Vagina (tissue), 2 donors: Measurements from ENCODE around the gene VTI1A.

Experiments used
- CTCF ChIP-seq, 3 experiments: fragments of 450-650 bp in 2 of 3; fragments of 200-600 bp in 1 of 3; sonication (generic) in 1 of 3; IDR thresholded peaks; one replicate each; pipeline ENCODE4 v1.5.1; 2017 to 2019; ENCODE audit warnings: antibody characterized with exemption in 3 of 3, mild to moderate bottlenecking in 2 of 3, moderate library complexity in 2 of 3
- POLR2AphosphoS5 ChIP-seq, 2 donors: sonication (generic); formaldehyde crosslinking; IDR thresholded peaks; one replicate each; pipeline ENCODE4 v1.9.0; 2017; ENCODE audit warnings: antibody characterized with exemption in 2 of 2, mild to moderate bottlenecking in 2 of 2, low read depth in 1 of 2; ENCODE audit not compliant: insufficient read depth in 1 of 2

GRCh38 chr10:112585126-112585525 is 138.1 kb downstream of the VTI1A start:
- TF ChIP-seq CTCF (IDR thresholded peaks at IDR 0.05) (no peak), POLR2AphosphoS5 (IDR thresholded peaks at IDR 0.05; ENCODE audit: insufficient read depth in 1 of 2, low read depth in 1 of 2) (peak in 1 of 2 donors; percentile 45)
